GM21737 (cell line): ENCODE measurements around the gene MBD3L3.
"Not testable (repeated sequence)": the region's sequence is repeated elsewhere in the genome, so short reads cannot be mapped to it uniquely, and the experiment has no call there.

Experiments
- ATAC-seq: cut with Tn5 transposase; IDR thresholded peaks from one replicate; pipeline ENCODE4 v1.9.1; 2021; ENCODE audit warnings: mild to moderate bottlenecking, moderate library complexity; ENCODE audit not compliant: unreplicated experiment

MBD3L3 gene

DNA sequence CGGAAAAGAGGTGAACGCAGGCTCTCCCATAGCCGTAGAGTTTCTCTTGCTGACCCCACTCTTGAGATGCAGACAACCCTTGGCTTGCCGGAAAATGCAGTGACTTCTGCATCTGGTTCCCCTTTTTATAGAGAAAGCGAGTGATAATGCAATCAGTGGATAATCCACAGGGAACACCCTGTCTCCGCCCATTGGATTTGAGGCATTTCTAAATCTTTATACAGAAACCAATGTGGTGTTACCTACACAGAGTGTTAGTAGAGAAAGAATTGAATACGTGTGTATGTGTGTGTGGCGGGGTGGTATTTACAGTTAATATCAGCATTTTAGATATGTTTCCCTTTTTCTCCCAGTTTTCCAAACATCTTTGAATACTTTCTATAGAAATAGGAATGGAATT lies at the start of gene MBD3L3:
MBD3L3 (minus strand) TSS at position 101 of the 400 bp plus-strand sequence; CDS start at position 30, 71 bp downstream.
- ATAC-seq, result not testable (repeated sequence)

- no peak for ATAC-seq
Measured at GRCh38 chr19:7106711-7107657, 48.5 kb upstream of the MBD3L3 start.

- no peak for ATAC-seq
Measured at GRCh38 chr19:7104747-7105447, 46.4 kb upstream of the MBD3L3 start.

GRCh38 chr19:7101498-7102253 lies 43.2 kb upstream of the MBD3L3 start:
- ATAC-seq, result no peak

- no peak for ATAC-seq
Measured at GRCh38 chr19:7099597-7099921, 41.1 kb upstream of the MBD3L3 start.

- ATAC-seq, result peak; percentile 92
Measured at GRCh38 chr19:7098701-7099596, 40.5 kb upstream of the MBD3L3 start.

DNA sequence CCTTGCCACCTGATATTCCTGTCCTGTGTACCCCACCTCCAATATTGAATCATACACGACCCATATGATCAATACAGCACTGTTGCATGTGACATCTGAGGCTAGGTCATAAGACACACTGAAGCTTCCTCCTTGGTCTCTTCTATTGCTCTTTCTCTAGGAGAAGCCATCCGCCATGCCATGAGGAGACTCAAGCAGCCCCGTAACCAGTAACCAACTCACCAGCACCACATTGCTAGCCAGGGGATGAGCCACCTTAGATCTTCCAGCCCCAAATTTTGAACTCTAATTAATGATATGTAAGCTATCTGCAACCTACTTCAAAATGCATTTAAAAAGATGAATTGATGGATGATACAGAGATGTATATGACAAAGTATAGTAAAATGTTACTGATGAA lies 39.6 kb upstream of the MBD3L3 start:
- ATAC-seq, result no peak

DNA sequence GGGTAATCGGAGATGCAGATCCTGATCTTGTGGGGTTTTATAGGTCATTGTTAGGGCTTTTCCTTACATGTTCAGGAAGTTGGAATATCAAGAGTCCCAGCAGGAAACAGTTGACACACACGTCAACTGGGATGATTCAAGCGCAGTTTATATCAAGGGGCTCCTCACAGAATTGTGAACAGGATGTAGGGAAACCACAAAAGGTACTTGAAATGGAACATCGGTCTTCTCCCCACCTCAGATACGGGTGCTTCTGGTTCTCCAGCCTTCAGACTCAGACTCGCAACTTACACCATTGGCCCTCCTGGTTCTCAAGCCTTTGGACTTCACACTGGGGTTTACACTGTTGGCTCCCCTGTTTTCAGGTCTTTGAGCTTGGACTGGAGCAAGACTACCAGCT lies 30.5 kb upstream of the MBD3L3 start:
- no peak for ATAC-seq

- no peak for ATAC-seq
Measured at GRCh38 chr19:7083076-7083956, 24.8 kb upstream of the MBD3L3 start.

DNA sequence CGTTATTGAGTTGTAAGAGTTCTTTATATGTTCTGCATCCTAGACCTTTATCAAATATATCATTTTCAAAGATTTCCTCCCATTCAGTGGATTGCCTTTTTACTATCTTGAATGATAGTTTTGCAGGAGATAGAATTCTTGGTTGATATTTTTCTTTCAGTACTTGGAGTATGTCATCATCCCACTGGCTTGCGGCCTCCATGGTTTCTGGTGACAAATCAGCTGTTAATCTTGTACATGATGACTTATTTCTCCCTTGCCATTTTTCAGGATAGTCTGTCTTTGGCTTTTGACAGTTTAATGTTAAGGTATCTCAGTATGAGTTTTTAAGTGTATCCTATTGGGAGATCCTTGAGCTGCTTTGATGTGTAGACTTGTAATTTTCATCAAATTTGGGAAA lies 19.5 kb upstream of the MBD3L3 start:
- no peak for ATAC-seq

- no peak for ATAC-seq
Measured at GRCh38 chr19:7076151-7076550, 17.7 kb upstream of the MBD3L3 start.

GRCh38 chr19:7074705-7075282 lies 16.3 kb upstream of the MBD3L3 start:
- no peak for ATAC-seq

GRCh38 chr19:7072541-7072940 lies 14.1 kb upstream of the MBD3L3 start:
- no peak for ATAC-seq

- ATAC-seq, result no peak
Measured at GRCh38 chr19:7069904-7070226, 11.4 kb upstream of the MBD3L3 start.

GRCh38 chr19:7069042-7069903 lies 10.8 kb upstream of the MBD3L3 start, which contains the start of gene ZNF557:
Gene ZNF557 (plus strand): TSS chr19:7069703. CDS start chr19:7075075, 5,372 bp downstream.
- peak; percentile 90 for ATAC-seq

- no peak for ATAC-seq
Measured at GRCh38 chr19:7068599-7068998, 10.1 kb upstream of the MBD3L3 start.

DNA sequence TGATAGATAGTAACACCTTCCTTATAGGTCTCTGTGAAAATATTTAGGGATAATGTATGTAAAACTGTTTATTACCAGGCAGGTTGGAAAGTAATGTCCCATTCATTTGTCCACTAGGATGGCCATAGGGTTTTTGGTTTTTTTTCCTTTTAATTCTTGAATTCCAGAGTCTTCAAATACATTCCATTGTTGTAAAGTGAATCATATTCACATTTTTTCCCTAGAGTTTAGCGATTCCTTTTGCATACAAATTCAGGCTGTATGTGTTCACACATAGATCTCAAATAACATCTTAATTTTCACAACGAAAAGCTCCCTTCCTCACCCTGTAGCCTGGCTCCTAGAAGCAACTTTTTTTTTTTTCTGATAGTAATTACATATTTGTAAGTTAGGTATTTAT lies 9.2 kb upstream of the MBD3L3 start:
- ATAC-seq, result no peak

DNA sequence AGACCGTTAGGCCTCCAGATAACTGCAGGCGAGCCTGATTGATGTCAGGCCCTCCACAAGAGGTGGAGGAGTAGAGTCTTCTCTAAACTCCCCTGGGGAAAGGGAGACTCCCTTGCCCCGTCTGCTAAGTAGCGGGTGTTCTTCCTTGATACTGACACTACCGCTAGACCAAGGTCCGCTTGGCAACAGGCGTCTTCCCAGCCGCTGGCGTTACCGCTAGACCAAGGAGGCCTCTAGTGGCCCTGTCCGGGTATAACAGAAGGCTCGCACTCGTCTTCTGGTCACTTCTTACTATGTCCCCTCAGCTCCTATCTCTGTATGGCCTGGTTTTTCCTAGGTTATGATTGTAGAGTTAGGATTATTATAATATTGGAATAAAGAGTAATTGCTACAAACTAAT lies 8.6 kb upstream of the MBD3L3 start:
- ATAC-seq, result not testable (repeated sequence)
